Esophagus squamous epithelium (tissue), 4 donors: ENCODE results near the gene PPP2R5E. TPM values are rescaled to one million over a fixed set of nuclear protein-coding genes. Genes with fewer than 3 reads are reported as not detected.

Source experiments
- small RNA-seq, 4 donors: library from RNA; depleted of rRNA; stranded (forward); fragments of <200 nt; gene quantifications; one replicate each; pipeline ENCODE3, GENCODE V24; 2016
- total RNA-seq, 4 donors: library from RNA; depleted of rRNA; stranded (reverse); fragments of >200 nt; gene quantifications; one replicate each; pipeline ENCODE4 v1.1.0, GENCODE V29; 2016

Gene PPP2R5E
- total RNA-seq, 4 donors from 2014 or later = 18.9 to 31.2 (median 26.0) TPM

Small RNA genes within 50 kb of the gene (small RNA-seq; reads per million reads assigned to genes)
- gene RF00601 = 0 reads per million in 4 donors

Other genes with a start within 250 kb of the PPP2R5E start
- gene GPHB5, start 224.4 kb downstream of the PPP2R5E start, total RNA-seq = not detected
- gene WDR89, start 98.5 kb upstream of the PPP2R5E start, total RNA-seq = 1 to 10 TPM; 3.5 to 7.4 (median 5.8) TPM
- 10 to 100 TPM in 3 of 4 donors, 1 to 10 TPM in 1; 5.8 to 15.7 (median 14.6) TPM for gene SGPP1, start 184.7 kb upstream of the PPP2R5E start, total RNA-seq